WERI-Rb-1 (cell line): ENCODE measurements around the gene MLH3.

Experiments
- DNase-seq: peaks from one replicate; pipeline ENCODE4 v3.0.0-alpha.2; 2020
- H3K27ac ChIP-seq: fragments of 250-450 bp; sonication (Bioruptor Pico); 2 replicates; pipeline ENCODE4 v1.5.1; 2020; ENCODE audit warnings: mild to moderate bottlenecking, moderate library complexity
- H3K27me3 ChIP-seq: fragments of 250-450 bp; sonication (Bioruptor Pico); 2 replicates; pipeline ENCODE4 v1.5.1; 2021; ENCODE audit warnings: mild to moderate bottlenecking, low read depth, moderate library complexity; ENCODE audit not compliant: insufficient read depth, severe bottlenecking
- H3K36me3 ChIP-seq: fragments of 250-450 bp; sonication (Bioruptor Pico); 2 replicates; pipeline ENCODE4 v1.5.1; 2020; ENCODE audit warnings: mild to moderate bottlenecking, moderate library complexity
- H3K4me3 ChIP-seq: 2 replicates; pipeline ENCODE4 v1.5.1; 2011; ENCODE audit warnings: low read depth, mild to moderate bottlenecking, control low read depth, low read length
- H3K9me3 ChIP-seq: fragments of 250-450 bp; sonication (Bioruptor Pico); 2 replicates; pipeline ENCODE4 v1.5.1; 2021; ENCODE audit warnings: mild to moderate bottlenecking, moderate library complexity; ENCODE audit not compliant: severe bottlenecking
- TF ChIP-seq, protein P1 (sequence below): IDR thresholded peaks from 2 replicates; pipeline ENCODE4 v1.5.1; 2011; ENCODE audit warnings: low read depth, mild to moderate bottlenecking, control low read depth, inconsistent platforms, low read length

Gene MLH3

DNA sequence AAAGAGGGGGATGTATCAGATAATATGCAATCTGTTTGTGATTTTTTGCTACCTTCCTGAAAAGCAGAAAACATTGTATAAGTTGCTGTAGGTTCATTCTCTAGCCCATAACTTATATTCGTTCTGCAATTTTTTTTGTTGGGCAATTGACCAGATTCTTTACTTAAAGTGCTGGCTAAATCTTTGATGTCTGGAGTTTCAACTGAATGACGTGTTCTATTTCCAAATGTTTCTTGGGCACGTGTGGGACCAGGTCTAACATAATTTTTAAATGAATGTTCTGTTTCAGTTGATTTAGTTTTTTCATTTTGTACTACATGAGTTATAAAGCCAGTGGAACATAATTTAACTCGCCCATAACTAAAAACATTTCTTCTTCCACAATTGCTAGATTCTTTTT lies 3.8 kb downstream of the MLH3 start:
- Histone ChIP-seq H3K36me3 (peaks cover 9% of the 10 kb centered on the region), H3K4me3 (no peak overlapping the region), H3K27me3 (no peaks in the 10 kb centered on the region), H3K27ac (no peak overlapping the region), H3K9me3 (no peaks in the 10 kb centered on the region)
- TF ChIP-seq, protein P1, sequence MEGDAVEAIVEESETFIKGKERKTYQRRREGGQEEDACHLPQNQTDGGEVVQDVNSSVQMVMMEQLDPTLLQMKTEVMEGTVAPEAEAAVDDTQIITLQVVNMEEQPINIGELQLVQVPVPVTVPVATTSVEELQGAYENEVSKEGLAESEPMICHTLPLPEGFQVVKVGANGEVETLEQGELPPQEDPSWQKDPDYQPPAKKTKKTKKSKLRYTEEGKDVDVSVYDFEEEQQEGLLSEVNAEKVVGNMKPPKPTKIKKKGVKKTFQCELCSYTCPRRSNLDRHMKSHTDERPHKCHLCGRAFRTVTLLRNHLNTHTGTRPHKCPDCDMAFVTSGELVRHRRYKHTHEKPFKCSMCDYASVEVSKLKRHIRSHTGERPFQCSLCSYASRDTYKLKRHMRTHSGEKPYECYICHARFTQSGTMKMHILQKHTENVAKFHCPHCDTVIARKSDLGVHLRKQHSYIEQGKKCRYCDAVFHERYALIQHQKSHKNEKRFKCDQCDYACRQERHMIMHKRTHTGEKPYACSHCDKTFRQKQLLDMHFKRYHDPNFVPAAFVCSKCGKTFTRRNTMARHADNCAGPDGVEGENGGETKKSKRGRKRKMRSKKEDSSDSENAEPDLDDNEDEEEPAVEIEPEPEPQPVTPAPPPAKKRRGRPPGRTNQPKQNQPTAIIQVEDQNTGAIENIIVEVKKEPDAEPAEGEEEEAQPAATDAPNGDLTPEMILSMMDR = no peak
- DNase-seq = no peak

GRCh38 chr14:75046899-75047298 lies 4.4 kb downstream of the MLH3 start:
- Histone ChIP-seq H3K9me3 (no peaks in the 10 kb centered on the region), H3K27ac (no peak overlapping the region), H3K36me3 (peaks cover 9% of the 10 kb centered on the region), H3K27me3 (no peaks in the 10 kb centered on the region), H3K4me3 (no peak overlapping the region)
- TF ChIP-seq, protein P1 = no peak
- no peak for DNase-seq

DNA sequence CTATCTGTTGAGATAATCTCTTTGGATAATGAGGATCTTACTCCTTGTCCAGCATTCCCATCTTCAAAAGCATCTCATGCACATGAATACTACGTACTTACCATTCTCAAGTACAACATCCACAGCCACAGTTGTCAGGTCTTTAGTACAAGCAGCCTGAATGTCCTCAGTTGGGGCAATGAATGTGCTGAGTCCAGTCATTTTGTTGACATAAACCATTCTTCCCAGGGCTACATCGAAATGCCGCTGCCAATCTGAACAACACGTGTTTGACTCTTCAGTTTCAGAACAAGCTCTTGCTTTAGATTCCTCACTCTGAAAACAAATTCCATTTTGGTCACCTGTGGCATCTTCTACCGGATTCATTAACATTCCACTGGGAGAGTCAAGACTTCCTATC lies 5.0 kb downstream of the MLH3 start:
- no peaks in the 10 kb centered on the region for H3K9me3 ChIP-seq
- no peak overlapping the region for H3K4me3 ChIP-seq
- H3K27me3 ChIP-seq = no peaks in the 10 kb centered on the region
- H3K36me3 ChIP-seq = peaks cover 9% of the 10 kb centered on the region
- TF ChIP-seq, protein P1 = no peak
- DNase-seq = no peak
- H3K27ac ChIP-seq = no peak overlapping the region

DNA sequence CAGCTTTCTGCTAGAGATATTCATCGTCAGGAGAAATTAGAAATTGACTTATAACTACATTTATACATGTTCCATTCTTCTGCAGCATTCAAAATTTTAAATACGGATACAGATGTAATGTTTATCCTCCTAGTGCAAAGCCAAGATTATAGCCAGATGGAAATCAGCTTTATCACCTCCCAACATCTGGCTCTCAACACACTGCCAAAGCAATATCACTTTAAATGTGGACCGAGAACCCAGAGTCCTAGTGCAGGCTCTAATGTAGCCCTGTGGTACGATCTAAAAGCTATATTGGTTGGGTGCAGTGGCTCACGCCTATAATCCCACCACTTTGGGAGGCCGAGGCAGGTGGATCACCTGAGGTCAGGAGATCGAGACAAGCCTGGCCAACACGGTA lies 6.5 kb downstream of the MLH3 start:
- Histone ChIP-seq H3K4me3 (no peak overlapping the region), H3K27ac (no peak overlapping the region)
- TF ChIP-seq, protein P1 = no peak

DNA sequence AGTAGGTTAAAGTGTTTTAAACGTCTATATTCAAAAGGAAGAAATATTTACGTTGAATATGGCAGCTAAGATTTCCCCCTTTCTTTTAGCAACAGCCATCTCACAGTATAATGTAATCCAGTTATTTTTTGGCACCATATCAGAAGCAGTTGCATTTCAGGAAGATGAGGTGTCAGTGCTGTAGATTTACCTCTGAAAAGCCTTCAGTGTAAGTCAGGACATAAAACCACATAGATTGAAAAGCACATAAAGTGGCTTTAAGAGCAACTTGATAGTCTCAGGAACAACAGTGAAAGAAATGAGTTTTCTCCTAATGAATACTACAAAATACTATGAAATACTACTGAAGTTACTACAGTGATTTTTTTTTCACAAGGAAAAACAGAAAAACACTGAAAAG lies 6.9 kb downstream of the MLH3 start:
- Histone ChIP-seq H3K4me3 (no peak overlapping the region), H3K9me3 (no peaks in the 10 kb centered on the region), H3K36me3 (peaks cover 14% of the 10 kb centered on the region), H3K27ac (no peak overlapping the region), H3K27me3 (no peaks in the 10 kb centered on the region)
- TF ChIP-seq, protein P1 = no peak
- no peak for DNase-seq

More for the DNA sequence above, 6.5 kb downstream of the MLH3 start:
- Histone ChIP-seq H3K9me3 (no peaks in the 10 kb centered on the region), H3K36me3 (peaks cover 16% of the 10 kb centered on the region), H3K27me3 (no peaks in the 10 kb centered on the region)
- DNase-seq = no peak

DNA sequence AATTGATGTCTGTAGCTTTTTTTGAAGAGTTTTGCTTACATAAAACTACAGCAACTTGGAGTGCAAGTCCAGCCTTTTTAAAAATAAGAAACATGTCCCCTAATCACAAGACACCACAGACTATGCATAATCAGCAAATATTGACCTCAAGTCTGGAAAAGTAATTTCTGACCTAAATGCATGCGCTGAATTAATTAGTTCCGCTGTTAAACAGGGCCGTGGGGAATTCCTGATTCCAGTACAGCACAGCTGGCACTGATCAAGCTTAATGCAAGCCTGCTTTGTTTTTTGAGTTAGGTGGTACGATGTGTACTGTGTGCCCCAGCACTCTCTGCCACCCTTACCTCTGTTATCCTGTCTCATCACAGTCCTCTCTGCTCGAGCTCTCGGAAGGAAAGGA lies 9.2 kb downstream of the MLH3 start:
- no peak overlapping the region for H3K27ac ChIP-seq
- H3K36me3 ChIP-seq = peaks cover 14% of the 10 kb centered on the region
- TF ChIP-seq, protein P1 = no peak
- DNase-seq = no peak
- no peaks in the 10 kb centered on the region for H3K27me3 ChIP-seq
- H3K9me3 ChIP-seq = no peaks in the 10 kb centered on the region
- H3K4me3 ChIP-seq = no peak overlapping the region
